GM23338 (cell line): ENCODE data around the gene PCDHGA7.

Experiments used
- EZH2 ChIP-seq: fragments of 200-600 bp; sonication (generic); IDR thresholded peaks from one replicate; pipeline ENCODE4 v1.8.0; 2017; ENCODE audit warnings: antibody characterized with exemption, mild to moderate bottlenecking, low read depth; ENCODE audit not compliant: unreplicated experiment
- POLR2AphosphoS5 ChIP-seq: IDR thresholded peaks from 2 replicates; pipeline ENCODE4 v1.6.1; 2016; ENCODE audit warnings: antibody characterized with exemption, low read depth

DNA sequence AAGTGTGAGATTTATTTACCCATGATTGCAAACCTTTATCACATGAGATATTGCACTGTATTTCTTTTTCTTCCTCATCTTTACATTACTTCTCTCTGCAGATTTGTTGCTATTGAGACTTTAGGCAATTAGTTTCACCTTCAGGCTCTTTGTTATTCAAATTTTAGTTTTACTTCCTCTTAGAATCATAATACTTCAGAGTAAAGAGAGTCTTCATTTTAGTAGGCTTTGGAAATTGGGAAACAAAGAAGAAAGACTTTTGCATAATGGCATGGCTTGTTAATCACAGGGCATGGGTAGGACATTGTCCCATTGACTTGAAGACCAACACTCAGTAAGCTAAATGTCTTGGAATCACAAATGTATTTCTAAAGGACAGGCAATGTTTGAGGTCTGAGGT is 19.8 kb upstream of the PCDHGA7 start:
- no peak for TF ChIP-seq POLR2AphosphoS5
- no peak for TF ChIP-seq EZH2
